HUES48 (cell line): Measurements from ENCODE around the gene GRB2.

ENCODE experiments used
- H3K27ac ChIP-seq: one replicate; pipeline ENCODE4 v1.7.0; 2013; ENCODE audit warnings: low read depth, low read length, inconsistent platforms
- H3K27me3 ChIP-seq: 2 replicates; pipeline ENCODE4 v1.6.1; 2013; ENCODE audit warnings: mild to moderate bottlenecking, low read length; ENCODE audit not compliant: control insufficient read depth, insufficient read depth
- H3K36me3 ChIP-seq: 2 replicates; pipeline ENCODE4 v1.6.1; 2013; ENCODE audit warnings: low read length; ENCODE audit not compliant: control insufficient read depth, insufficient read depth
- H3K4me1 ChIP-seq: 2 replicates; pipeline ENCODE4 v1.6.1; 2013; ENCODE audit warnings: mild to moderate bottlenecking, low read length; ENCODE audit not compliant: control insufficient read depth, insufficient read depth
- H3K4me3 ChIP-seq: 2 replicates; pipeline ENCODE4 v1.5.1; 2013; ENCODE audit warnings: mild to moderate bottlenecking, low read depth, low read length
- H3K9ac ChIP-seq: 2 replicates; pipeline ENCODE4 v1.6.1; 2013; ENCODE audit warnings: mild to moderate bottlenecking, low read depth, low read length, moderate library complexity
- H3K9me3 ChIP-seq: 2 replicates; pipeline ENCODE4 v1.6.1; 2013; ENCODE audit warnings: low read length; ENCODE audit not compliant: control insufficient read depth, insufficient read depth

The GRB2 gene

DNA sequence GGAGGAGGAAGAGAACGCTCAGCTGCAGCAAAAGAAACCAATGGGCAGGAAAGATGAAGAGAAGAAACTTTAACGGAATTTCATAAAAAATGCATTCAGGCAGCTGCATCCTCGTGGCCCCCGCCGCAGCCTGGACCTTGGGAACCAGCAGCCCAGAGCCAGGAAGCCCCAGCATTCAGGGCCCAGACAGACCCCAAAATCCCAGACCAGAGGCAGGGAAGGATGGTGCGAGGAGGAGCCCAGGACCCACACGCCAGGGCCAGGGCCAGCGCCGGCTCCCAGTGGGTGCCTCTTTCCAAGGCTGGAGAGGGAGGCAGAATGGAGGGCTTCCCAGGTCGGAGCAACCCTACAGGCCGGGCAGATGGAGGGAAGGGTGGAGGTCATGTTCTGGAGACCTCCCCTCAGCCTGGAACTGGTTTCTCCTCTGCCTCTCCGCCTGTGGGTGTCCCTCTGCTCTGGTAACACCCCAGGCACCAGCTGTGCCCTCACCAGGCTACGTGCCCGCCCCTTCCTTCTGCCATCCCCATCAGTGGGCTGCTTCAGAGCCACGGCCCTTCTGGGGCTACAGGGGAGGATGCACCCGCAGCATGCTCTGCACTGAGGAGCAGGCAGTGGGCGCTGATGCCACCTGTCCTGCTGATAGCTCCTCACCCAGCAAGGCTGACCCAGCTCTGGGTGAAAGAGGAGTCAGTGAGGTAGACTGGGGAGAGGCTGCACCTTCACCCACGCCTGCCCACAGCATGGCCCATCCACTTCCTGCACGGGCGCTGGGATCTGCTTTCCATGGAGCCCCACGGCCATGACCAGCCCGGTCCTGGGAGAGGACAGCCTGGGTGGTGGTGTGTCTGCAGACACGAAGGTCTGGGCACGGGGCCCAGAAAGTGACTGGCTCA is 133.3 kb downstream of the GRB2 start:
- Histone ChIP-seq H3K27me3 (no peaks in the 10 kb centered on the region), H3K36me3 (peaks cover 23% of the 10 kb centered on the region), H3K9me3 (no peaks in the 10 kb centered on the region), H3K4me1 (peaks cover 5% of the 10 kb centered on the region; the same call in 1 of the 2 replicates), H3K9ac (no peak overlapping the region), H3K4me3 (peak overlapping the region; percentile 94), H3K27ac (no peak overlapping the region)

DNA sequence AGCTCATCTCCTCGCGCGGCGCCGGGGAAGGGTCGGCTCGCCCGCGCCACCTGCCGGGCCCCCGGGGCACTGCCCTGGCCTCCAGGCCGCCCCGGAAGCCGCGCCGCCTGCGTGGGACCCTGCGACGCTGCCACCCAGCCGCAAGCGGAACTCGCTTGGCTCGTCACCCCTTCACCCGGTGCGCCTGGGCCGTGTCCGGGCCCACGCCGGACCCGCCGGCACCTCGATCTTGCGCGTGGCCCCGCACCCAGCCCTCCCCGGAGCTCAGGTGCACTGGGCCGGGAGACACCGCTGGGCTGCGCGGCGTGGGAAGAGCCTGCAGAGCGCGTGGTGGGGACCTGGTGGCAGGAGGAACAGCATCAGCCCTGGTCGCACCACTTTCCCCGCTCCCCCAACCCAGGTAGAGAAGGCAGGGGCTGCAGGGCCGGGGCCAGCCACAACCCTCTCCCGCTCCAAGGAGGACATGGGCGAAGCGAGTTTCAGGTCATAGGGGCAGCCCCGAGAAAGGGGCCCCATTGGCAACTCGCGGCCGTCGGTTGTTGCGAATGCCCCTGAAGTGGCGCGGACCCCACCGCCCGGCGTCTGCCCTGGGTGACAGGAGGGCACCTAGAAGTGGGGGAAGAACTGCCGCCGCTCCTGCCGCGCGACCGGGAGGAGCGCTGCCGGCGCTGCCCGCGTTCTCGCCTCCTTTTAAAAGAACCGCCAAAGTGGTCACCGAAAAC is 134.1 kb downstream of the GRB2 start:
- peaks cover 5% of the 10 kb centered on the region; the same call in 1 of the 2 replicates for H3K4me1 ChIP-seq
- no peak overlapping the region for H3K27ac ChIP-seq
- peak overlapping the region; percentile 94 for H3K4me3 ChIP-seq
- no peaks in the 10 kb centered on the region for H3K27me3 ChIP-seq
- peaks cover 28% of the 10 kb centered on the region for H3K36me3 ChIP-seq
- no peaks in the 10 kb centered on the region for H3K9me3 ChIP-seq
- H3K9ac ChIP-seq: peak overlapping the region; percentile 68; the same call in 1 of the 2 replicates

DNA sequence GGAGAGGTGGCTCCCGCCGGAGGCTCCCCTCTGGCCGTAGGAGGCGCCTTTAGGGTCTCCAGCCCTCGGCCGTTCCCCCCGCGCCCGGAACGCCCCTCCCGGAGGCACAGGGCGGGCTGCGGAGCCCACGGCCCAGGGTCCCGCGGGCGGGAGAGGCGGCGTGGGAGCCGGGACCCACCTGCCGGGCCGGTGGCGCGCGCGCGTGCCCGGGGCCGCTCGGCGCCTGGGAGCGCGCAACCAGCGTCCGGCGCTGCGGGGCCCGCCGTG is 134.6 kb downstream of the GRB2 start, which contains the start of gene MIF4GD:
TSS of gene MIF4GD (minus strand) at position 266 of the 267 bp plus-strand sequence. CDS start 1,036 bp downstream, outside the sequence.
- H3K9me3 ChIP-seq: no peaks in the 10 kb centered on the region
- peaks cover 5% of the 10 kb centered on the region; the same call in 1 of the 2 replicates for H3K4me1 ChIP-seq
- no peaks in the 10 kb centered on the region for H3K27me3 ChIP-seq
- H3K9ac ChIP-seq: peak within 1 kb of the TSS; percentile 68
- H3K27ac ChIP-seq: peak within 1 kb of the TSS; percentile 80
- peaks cover 33% of the 10 kb centered on the region for H3K36me3 ChIP-seq
- peak within 1 kb of the TSS; percentile 94 for H3K4me3 ChIP-seq

DNA sequence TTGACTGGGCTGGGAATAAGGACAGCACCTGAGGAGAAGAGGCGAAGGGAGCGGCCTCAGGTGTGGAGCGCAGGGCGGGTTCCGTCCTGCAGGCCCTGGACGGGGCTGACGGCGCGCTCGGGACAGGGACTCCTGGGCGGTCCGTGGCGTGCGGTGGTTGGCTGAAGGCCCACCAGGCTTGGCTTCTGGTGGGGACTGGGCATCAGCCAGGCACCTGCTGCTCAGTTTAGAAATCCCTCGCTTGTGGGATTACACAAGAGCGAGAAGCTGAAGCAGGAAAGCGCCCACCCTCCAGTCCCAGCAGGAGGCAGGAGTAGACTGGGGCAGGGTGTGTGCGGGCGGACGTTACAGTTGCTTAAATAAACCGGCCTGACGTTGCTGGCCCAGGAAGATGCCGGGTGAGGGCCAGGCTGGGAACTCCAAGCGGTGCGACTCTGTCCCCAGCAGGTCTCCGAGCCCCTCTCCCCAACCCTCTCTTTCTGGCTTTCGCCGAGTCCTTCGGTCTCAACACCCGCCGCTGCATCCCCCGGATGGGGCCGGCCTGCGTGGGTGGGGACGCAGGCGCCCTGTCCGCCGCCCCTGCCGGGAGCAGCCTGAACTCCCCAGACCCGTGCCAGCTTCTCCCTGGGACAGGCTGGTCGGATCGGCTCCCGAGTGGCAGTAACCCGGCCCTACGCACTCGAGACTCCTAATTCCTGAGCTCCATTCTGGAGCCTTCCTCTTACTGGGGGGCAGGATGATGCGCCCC is 135.1 kb downstream of the GRB2 start:
- Histone ChIP-seq H3K4me1 (peaks cover 5% of the 10 kb centered on the region; the same call in 1 of the 2 replicates), H3K36me3 (peaks cover 38% of the 10 kb centered on the region), H3K9me3 (no peaks in the 10 kb centered on the region), H3K27ac (peak overlapping the region; percentile 80), H3K4me3 (peak overlapping the region; percentile 94), H3K27me3 (no peaks in the 10 kb centered on the region), H3K9ac (peak overlapping the region; percentile 58)

DNA sequence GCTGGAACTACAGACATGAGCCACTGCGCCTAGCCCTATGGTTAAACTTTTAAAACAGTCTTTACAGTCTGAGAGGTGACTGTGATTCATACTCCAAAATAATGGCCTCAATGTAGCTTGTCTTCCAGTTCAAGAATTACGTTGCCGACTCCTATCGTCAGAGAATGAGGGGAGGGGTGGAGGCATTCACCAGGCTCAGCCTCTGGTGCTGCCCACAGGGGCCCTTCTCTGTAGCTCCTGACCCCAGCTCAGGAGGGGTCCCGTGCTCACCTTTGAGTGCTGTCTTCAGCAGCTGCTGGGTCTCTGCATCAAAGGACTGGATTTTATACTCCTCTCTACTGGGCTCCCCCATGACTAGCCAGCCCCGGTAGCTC is 135.6 kb downstream of the GRB2 start:
- Histone ChIP-seq H3K9me3 (no peaks in the 10 kb centered on the region), H3K27ac (peak overlapping the region; percentile 80), H3K4me3 (peak overlapping the region; percentile 94), H3K36me3 (peaks cover 42% of the 10 kb centered on the region), H3K4me1 (peaks cover 5% of the 10 kb centered on the region; the same call in 1 of the 2 replicates), H3K9ac (no peak overlapping the region), H3K27me3 (no peaks in the 10 kb centered on the region)
